Fibroblast of lung (primary cell): Measurements from ENCODE around the gene PPP1R7. TPM values are rescaled to one million over a fixed set of nuclear protein-coding genes. Genes with fewer than 3 reads are reported as not detected.

ENCODE experiments used
- DNase-seq, 2 donors: peaks; one replicate each; pipeline versions ENCODE4 v3.0.0 to v3.0.0-alpha.2; 2010; ENCODE audit warnings: low read depth in 2 of 2
- H2AFZ ChIP-seq: 2 replicates; pipeline ENCODE4 v1.5.1; 2012; ENCODE audit warnings: low read length, control low read depth, inconsistent platforms
- H3K27ac ChIP-seq: 2 replicates; pipeline ENCODE4 v1.5.1; 2011; ENCODE audit warnings: low read length, control low read depth; ENCODE audit not compliant: insufficient read depth
- H3K27me3 ChIP-seq: 2 replicates; pipeline ENCODE4 v1.5.1; 2011; ENCODE audit warnings: mild to moderate bottlenecking, low read length; ENCODE audit not compliant: control insufficient read depth, insufficient read depth
- H3K36me3 ChIP-seq: 2 replicates; pipeline ENCODE4 v1.5.1; 2011; ENCODE audit warnings: low read length; ENCODE audit not compliant: control insufficient read depth, insufficient read depth
- H3K4me1 ChIP-seq: 2 replicates; pipeline ENCODE4 v1.5.1; 2011; ENCODE audit warnings: low read length; ENCODE audit not compliant: control insufficient read depth, insufficient read depth; ENCODE audit errors: extremely low read depth
- H3K4me2 ChIP-seq: 2 replicates; pipeline ENCODE4 v1.5.1; 2011; ENCODE audit warnings: low read length, control low read depth; ENCODE audit not compliant: insufficient read depth; ENCODE audit errors: extremely low read depth
- H3K4me3 ChIP-seq, 4 experiments: fragments of 200-600 bp in 1 of 4; sonication (generic) in 1 of 4; replicated peaks in 1 of 4; 2 replicates each; pipeline ENCODE4 v1.5.1; 2011 to 2016; ENCODE audit warnings: low read length in 4 of 4, low read depth in 3 of 4, mild to moderate bottlenecking in 3 of 4, control low read depth in 2 of 4, inconsistent platforms in 1 of 4, mixed read lengths in 1 of 4; ENCODE audit not compliant: insufficient read depth in 1 of 4; ENCODE audit errors: control extremely low read depth in 1 of 4
- H3K79me2 ChIP-seq: 2 replicates; pipeline ENCODE4 v1.5.1; 2012; ENCODE audit warnings: mild to moderate bottlenecking, low read length, inconsistent platforms; ENCODE audit not compliant: control insufficient read depth, insufficient read depth
- H3K9ac ChIP-seq: 2 replicates; pipeline ENCODE4 v1.5.1; 2011; ENCODE audit warnings: mild to moderate bottlenecking, low read length, control low read depth; ENCODE audit not compliant: insufficient read depth
- H3K9me3 ChIP-seq: 2 replicates; pipeline ENCODE4 v1.5.1; 2012; ENCODE audit warnings: low read depth, low read length; ENCODE audit not compliant: control insufficient read depth, insufficient read depth
- H4K20me1 ChIP-seq: 2 replicates; pipeline ENCODE4 v1.5.1; 2011; ENCODE audit warnings: low read length; ENCODE audit not compliant: control insufficient read depth, insufficient read depth; ENCODE audit errors: extremely low read depth
- EZH2 ChIP-seq: IDR thresholded peaks from 2 replicates; pipeline ENCODE4 v1.5.1; 2012; ENCODE audit warnings: low read length, control low read depth, mild to moderate bottlenecking; ENCODE audit errors: missing control alignments
- polyA plus RNA-seq, 2 donors: library from polyadenylated mRNA; depleted of rRNA in 1 of 2; stranded (reverse) in 1 of 2; unstranded in 1 of 2; fragments of >200 nt; gene quantifications; 2 replicates each; pipeline ENCODE4 v1.2.1, GENCODE V29; 2011 to 2012; ENCODE audit warnings: missing spikeins in 1 of 2
- total RNA-seq: library from RNA; depleted of rRNA; stranded (reverse); fragments of >200 nt; gene quantifications from 2 replicates; pipeline ENCODE4 v1.2.1, GENCODE V29; 2014
- TF ChIP-seq, protein P1 (sequence below), 2 donors: IDR thresholded peaks in 1 of 2; conservative IDR thresholded peaks in 1 of 2; 1 replicate in 1 of 2; 2 replicates in 1 of 2; pipeline ENCODE4 v1.5.1; 2011 to 2012; ENCODE audit warnings: low read length in 2 of 2, control low read depth in 1 of 2, inconsistent platforms in 1 of 2, low read depth in 1 of 2, mild to moderate bottlenecking in 1 of 2

The PPP1R7 gene
- total and polyA plus RNA-seq, 2 donors (not counting 1 experiment from before 2014, with no cell fraction given), result 70.7 to 141 TPM

- Histone ChIP-seq H3K27ac (no peak overlapping the region), H3K79me2 (no peaks in the 10 kb centered on the region), H3K9ac (no peak overlapping the region), H3K36me3 (peaks cover 4% of the 10 kb centered on the region), H3K4me1 (no peaks in the 10 kb centered on the region), H3K4me2 (no peak overlapping the region), H4K20me1 (no peaks in the 10 kb centered on the region), H3K4me3 (no peak overlapping the region), H3K9me3 (no peaks in the 10 kb centered on the region), H3K27me3 (no peaks in the 10 kb centered on the region), H2AFZ (no peak overlapping the region)
- no peak for DNase-seq
- no peak for TF ChIP-seq EZH2
- TF ChIP-seq, protein P1, sequence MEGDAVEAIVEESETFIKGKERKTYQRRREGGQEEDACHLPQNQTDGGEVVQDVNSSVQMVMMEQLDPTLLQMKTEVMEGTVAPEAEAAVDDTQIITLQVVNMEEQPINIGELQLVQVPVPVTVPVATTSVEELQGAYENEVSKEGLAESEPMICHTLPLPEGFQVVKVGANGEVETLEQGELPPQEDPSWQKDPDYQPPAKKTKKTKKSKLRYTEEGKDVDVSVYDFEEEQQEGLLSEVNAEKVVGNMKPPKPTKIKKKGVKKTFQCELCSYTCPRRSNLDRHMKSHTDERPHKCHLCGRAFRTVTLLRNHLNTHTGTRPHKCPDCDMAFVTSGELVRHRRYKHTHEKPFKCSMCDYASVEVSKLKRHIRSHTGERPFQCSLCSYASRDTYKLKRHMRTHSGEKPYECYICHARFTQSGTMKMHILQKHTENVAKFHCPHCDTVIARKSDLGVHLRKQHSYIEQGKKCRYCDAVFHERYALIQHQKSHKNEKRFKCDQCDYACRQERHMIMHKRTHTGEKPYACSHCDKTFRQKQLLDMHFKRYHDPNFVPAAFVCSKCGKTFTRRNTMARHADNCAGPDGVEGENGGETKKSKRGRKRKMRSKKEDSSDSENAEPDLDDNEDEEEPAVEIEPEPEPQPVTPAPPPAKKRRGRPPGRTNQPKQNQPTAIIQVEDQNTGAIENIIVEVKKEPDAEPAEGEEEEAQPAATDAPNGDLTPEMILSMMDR (conservative IDR thresholded peaks at IDR 0.05 in 1 of 2, IDR thresholded peaks at IDR 0.05 in 1 of 2; ENCODE audit: low read depth in 1 of 2, low read length in 2 of 2), result no peak
Measured at GRCh38 chr2:241128266-241128665, 22.0 kb upstream of the PPP1R7 start.

GRCh38 chr2:241129086-241129871, 21.0 kb upstream of the PPP1R7 start:
- H3K9ac ChIP-seq, result no peak overlapping the region
- TF ChIP-seq, protein P1 (conservative IDR thresholded peaks at IDR 0.05 in 1 of 2, IDR thresholded peaks at IDR 0.05 in 1 of 2; ENCODE audit: low read depth in 1 of 2, low read length in 2 of 2), result no peak
- TF ChIP-seq EZH2, result no peak
- H3K79me2 ChIP-seq, result no peaks in the 10 kb centered on the region
- DNase-seq, result peak in 1 of 2 donors; percentile 51
- no peaks in the 10 kb centered on the region for H3K27me3 ChIP-seq
- no peak overlapping the region for H3K4me2 ChIP-seq
- H3K27ac ChIP-seq, result no peak overlapping the region
- H3K4me1 ChIP-seq, result no peaks in the 10 kb centered on the region
- H3K4me3 ChIP-seq, result no peak overlapping the region
- no peaks in the 10 kb centered on the region for H4K20me1 ChIP-seq
- no peaks in the 10 kb centered on the region for H3K9me3 ChIP-seq
- H3K36me3 ChIP-seq, result peaks cover 4% of the 10 kb centered on the region
- no peak overlapping the region for H2AFZ ChIP-seq

- no peak overlapping the region for H3K27ac ChIP-seq
- H3K4me2 ChIP-seq, result no peak overlapping the region
- TF ChIP-seq, protein P1 (conservative IDR thresholded peaks at IDR 0.05 in 1 of 2, IDR thresholded peaks at IDR 0.05 in 1 of 2; ENCODE audit: low read depth in 1 of 2, low read length in 2 of 2), result no peak
- no peak for TF ChIP-seq EZH2
Measured at GRCh38 chr2:241130316-241130715, 20.0 kb upstream of the PPP1R7 start.

More at GRCh38 chr2:241130316-241130715, 20.0 kb upstream of the PPP1R7 start:
- Histone ChIP-seq H3K36me3 (peaks cover 4% of the 10 kb centered on the region), H3K27me3 (no peaks in the 10 kb centered on the region), H2AFZ (no peak overlapping the region), H3K9ac (no peak overlapping the region), H3K79me2 (no peaks in the 10 kb centered on the region), H3K4me1 (no peaks in the 10 kb centered on the region), H3K9me3 (no peaks in the 10 kb centered on the region), H4K20me1 (no peaks in the 10 kb centered on the region), H3K4me3 (no peak overlapping the region)
- no peak for DNase-seq
